ENCODE measurements around the gene ADAM29. TPM values are rescaled to one million over a fixed set of nuclear protein-coding genes. Genes with fewer than 3 reads are reported as not detected.

The ADAM29 gene
- total RNA-seq, 1 experiment from 2014 or later: not detected

DNA sequence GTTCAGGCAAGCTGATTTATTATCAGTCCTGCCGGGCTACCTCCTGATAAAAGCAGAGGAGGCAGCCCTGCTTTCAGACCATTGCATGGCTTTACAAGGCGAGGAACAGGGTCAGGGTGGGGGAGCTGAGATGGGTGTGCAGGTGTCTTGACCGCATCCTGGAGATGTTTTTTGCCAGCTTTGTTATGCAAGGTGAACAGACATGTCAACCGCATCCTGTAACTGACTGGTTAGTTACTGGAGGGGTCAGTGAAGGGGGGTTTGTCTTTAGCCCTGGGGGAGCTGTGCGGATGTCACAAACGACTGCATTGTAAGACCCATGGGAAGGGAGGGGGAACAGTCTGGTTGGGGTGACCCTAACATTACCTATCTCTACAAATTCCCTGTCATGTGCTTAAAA is 10.0 kb downstream of the ADAM29 start:
- CTCF ChIA-PET: no interaction called here
- BruUV-seq (replicated peaks): no TSS peak
- ATAC-seq (no peak), DNase-seq (ENCODE audit: low read depth, low spot score) (no peak)
- H3K9me3 ChIP-seq (ENCODE audit: control insufficient read depth in 1 of 2, insufficient read depth in 1 of 2, low read depth in 1 of 2, low read length in 2 of 2): no peaks in the 10 kb centered on the region
- no peaks in the 10 kb centered on the region for H3K36me3 ChIP-seq (ENCODE audit: control insufficient read depth in 1 of 2, insufficient read depth in 2 of 2, low read length in 2 of 2)
- POLR2A ChIA-PET: interaction anchor here (1.3 kb wide), 1 partner anchor 32 kb away, joined by 3 read pairs; no protein-coding TSS in a partner anchor
- no peaks in the 10 kb centered on the region for H4K20me1 ChIP-seq (ENCODE audit: insufficient read depth)
- no peaks in the 10 kb centered on the region for H3K27me3 ChIP-seq (ENCODE audit: insufficient read depth, low read length)
- H3K9me2 ChIP-seq (ENCODE audit: insufficient read depth): no peaks in the 10 kb centered on the region
- no peak overlapping the region for H3K9ac ChIP-seq (ENCODE audit: low read length)
- intact Hi-C loops (cut with micrococcal nuclease): no loop called here
- H3K27ac ChIP-seq (ENCODE audit: low read depth, low read length): no peak overlapping the region
- TF ChIP-seq POLR2A (IDR thresholded peaks at IDR 0.05; ENCODE audit: borderline replicate concordance, extremely low read depth, insufficient read depth, insufficient read length) (no peak), SRF (IDR thresholded peaks at IDR 0.05; ENCODE audit: low read depth) (no peak), RAD21 (IDR thresholded peaks at IDR 0.05; ENCODE audit: low read depth) (no peak), EZH2 (IDR thresholded peaks at IDR 0.05) (no peak), SP1 (IDR thresholded peaks at IDR 0.05; ENCODE audit: low read depth) (no peak), CEBPB (IDR thresholded peaks at IDR 0.05; ENCODE audit: low read depth) (no peak), ZNF274 (IDR thresholded peaks at IDR 0.05; ENCODE audit: low read depth, low read length) (no peak), ELF1 (IDR thresholded peaks at IDR 0.05; ENCODE audit: borderline replicate concordance, low read depth) (no peak), JUND (IDR thresholded peaks at IDR 0.05) (no peak)
- TF ChIP-seq, protein P1, sequence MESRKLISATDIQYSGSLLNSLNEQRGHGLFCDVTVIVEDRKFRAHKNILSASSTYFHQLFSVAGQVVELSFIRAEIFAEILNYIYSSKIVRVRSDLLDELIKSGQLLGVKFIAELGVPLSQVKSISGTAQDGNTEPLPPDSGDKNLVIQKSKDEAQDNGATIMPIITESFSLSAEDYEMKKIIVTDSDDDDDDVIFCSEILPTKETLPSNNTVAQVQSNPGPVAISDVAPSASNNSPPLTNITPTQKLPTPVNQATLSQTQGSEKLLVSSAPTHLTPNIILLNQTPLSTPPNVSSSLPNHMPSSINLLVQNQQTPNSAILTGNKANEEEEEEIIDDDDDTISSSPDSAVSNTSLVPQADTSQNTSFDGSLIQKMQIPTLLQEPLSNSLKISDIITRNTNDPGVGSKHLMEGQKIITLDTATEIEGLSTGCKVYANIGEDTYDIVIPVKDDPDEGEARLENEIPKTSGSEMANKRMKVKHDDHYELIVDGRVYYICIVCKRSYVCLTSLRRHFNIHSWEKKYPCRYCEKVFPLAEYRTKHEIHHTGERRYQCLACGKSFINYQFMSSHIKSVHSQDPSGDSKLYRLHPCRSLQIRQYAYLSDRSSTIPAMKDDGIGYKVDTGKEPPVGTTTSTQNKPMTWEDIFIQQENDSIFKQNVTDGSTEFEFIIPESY (IDR thresholded peaks at IDR 0.05; ENCODE audit: extremely low read depth, insufficient replicate concordance, low read length): no peak
- TF ChIP-seq, protein P2, sequence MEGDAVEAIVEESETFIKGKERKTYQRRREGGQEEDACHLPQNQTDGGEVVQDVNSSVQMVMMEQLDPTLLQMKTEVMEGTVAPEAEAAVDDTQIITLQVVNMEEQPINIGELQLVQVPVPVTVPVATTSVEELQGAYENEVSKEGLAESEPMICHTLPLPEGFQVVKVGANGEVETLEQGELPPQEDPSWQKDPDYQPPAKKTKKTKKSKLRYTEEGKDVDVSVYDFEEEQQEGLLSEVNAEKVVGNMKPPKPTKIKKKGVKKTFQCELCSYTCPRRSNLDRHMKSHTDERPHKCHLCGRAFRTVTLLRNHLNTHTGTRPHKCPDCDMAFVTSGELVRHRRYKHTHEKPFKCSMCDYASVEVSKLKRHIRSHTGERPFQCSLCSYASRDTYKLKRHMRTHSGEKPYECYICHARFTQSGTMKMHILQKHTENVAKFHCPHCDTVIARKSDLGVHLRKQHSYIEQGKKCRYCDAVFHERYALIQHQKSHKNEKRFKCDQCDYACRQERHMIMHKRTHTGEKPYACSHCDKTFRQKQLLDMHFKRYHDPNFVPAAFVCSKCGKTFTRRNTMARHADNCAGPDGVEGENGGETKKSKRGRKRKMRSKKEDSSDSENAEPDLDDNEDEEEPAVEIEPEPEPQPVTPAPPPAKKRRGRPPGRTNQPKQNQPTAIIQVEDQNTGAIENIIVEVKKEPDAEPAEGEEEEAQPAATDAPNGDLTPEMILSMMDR (IDR thresholded peaks at IDR 0.05 in 2 of 3, conservative IDR thresholded peaks at IDR 0.05 in 1 of 3; ENCODE audit: borderline replicate concordance in 1 of 3, insufficient read depth in 1 of 3, low read depth in 2 of 3, low read length in 2 of 3): no peak
- TF ChIP-seq, protein P3, sequence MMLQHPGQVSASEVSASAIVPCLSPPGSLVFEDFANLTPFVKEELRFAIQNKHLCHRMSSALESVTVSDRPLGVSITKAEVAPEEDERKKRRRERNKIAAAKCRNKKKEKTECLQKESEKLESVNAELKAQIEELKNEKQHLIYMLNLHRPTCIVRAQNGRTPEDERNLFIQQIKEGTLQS (IDR thresholded peaks at IDR 0.05): no peak
- H2AFZ ChIP-seq (ENCODE audit: low read depth, low read length, poor library complexity, severe bottlenecking): no peak overlapping the region
- no peak overlapping the region for H3K4me3 ChIP-seq (replicated peaks in 1 of 2; ENCODE audit: low read depth in 1 of 2, low read length in 2 of 2)
- no peaks in the 10 kb centered on the region for H3K4me1 ChIP-seq (ENCODE audit: control insufficient read depth in 1 of 2, insufficient read depth in 2 of 2, low read length in 2 of 2)
- H3K79me2 ChIP-seq (ENCODE audit: insufficient read depth, low read length): no peaks in the 10 kb centered on the region
- H3K4me2 ChIP-seq (ENCODE audit: low read length): no peak overlapping the region
- RAD21 ChIA-PET (ENCODE audit: low non-redundant PET in 1 of 2, low total read pairs in 2 of 2, uncharacterized antibody in 2 of 2, unreplicated experiment in 2 of 2): no interaction called here
